GM12801 (cell line): ENCODE results near the gene XAB2.

ENCODE experiments used
- TF ChIP-seq, protein P1 (sequence below): IDR thresholded peaks from one replicate; pipeline ENCODE4 v1.5.1; 2011; ENCODE audit warnings: control low read depth; ENCODE audit not compliant: insufficient read length; ENCODE audit errors: extremely low read depth

The XAB2 gene

GRCh38 chr19:7595466-7596133 is 33.7 kb downstream of the XAB2 start, which contains the start of gene CAMSAP3:
CAMSAP3 (plus strand) TSS chr19:7595863; CDS start chr19:7596003, 140 bp downstream.
- TF ChIP-seq, protein P1, sequence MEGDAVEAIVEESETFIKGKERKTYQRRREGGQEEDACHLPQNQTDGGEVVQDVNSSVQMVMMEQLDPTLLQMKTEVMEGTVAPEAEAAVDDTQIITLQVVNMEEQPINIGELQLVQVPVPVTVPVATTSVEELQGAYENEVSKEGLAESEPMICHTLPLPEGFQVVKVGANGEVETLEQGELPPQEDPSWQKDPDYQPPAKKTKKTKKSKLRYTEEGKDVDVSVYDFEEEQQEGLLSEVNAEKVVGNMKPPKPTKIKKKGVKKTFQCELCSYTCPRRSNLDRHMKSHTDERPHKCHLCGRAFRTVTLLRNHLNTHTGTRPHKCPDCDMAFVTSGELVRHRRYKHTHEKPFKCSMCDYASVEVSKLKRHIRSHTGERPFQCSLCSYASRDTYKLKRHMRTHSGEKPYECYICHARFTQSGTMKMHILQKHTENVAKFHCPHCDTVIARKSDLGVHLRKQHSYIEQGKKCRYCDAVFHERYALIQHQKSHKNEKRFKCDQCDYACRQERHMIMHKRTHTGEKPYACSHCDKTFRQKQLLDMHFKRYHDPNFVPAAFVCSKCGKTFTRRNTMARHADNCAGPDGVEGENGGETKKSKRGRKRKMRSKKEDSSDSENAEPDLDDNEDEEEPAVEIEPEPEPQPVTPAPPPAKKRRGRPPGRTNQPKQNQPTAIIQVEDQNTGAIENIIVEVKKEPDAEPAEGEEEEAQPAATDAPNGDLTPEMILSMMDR: no peak

DNA sequence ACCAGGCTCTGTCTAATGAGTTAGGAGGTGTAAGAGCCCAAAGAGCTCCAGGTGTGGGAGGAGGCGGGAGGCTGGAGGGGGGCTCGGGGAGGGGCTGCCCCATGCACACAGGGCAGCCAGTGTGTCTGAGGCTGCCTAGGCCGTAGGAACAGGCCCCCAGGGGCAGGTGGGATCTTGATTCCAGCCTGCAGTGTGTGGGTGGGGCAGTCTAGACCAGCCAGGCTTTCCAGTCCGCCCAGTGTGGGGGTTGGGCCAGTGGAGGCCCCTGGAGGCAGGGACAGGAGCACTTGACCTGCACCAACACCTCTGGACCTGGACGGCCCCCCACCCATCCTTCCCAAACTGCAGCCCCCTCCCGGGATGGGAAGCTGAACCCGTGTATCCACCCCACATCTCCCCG is 39.1 kb downstream of the XAB2 start:
- TF ChIP-seq, protein P1: no peak

GRCh38 chr19:7589822-7590221 is 39.5 kb downstream of the XAB2 start:
- TF ChIP-seq, protein P1: no peak

DNA sequence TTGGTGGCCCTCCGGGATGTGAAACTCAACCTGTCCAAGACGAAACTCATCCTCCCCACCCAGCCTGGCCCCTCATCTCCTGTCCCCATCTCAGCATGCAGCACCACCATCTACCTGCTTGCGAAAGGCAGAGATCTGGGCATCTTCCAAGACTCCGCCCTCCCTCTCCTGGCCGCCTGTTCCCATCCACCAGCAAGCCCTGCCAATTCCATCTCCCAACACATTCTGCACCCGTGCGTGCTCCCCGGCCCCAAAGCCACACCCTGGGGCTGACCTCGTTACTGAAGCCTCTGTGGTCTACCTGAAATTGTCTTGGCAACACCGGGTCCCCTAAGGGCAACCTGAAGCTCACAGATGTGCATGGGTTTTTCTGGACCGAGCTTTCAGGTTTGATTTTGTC is 46.9 kb downstream of the XAB2 start:
- TF ChIP-seq, protein P1: no peak

- TF ChIP-seq, protein P1: no peak
These were observed 50.2 kb downstream of the XAB2 start for GRCh38 chr19:7579182-7579581.

- TF ChIP-seq, protein P1: no peak
These were observed 51.2 kb downstream of the XAB2 start for GRCh38 chr19:7578127-7578526.

DNA sequence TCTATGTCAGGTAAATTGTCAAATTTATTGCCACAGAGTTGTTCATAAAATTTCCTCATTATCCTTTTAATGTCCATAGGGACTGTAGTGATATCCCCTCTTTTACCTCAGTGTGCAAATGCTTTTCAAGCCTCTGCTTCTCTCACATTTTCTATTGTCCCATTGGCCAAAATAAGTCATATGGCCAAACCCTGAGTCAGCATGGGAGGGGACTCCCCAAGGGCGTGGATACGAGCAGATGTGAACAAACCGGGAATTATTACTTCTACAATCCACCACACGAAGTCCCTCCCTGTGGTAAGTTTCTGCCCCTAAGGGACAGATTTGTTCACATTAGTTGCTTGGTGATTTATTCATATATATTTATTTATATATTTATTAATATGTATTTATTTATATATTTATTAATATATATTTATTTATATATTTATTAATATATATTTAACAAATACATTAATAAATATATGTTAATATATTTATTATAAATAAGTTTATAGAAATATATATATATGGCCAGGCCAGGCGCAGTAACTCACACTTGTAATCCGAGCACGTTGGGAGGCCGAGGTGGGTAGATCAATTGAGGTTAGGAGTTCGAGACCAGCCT is 53.8 kb downstream of the XAB2 start:
- TF ChIP-seq, protein P1: no peak
